HCT116 (cell line): ENCODE results near the gene MAN2B2. TPM values are rescaled to one million over a fixed set of nuclear protein-coding genes. Genes with fewer than 3 reads are reported as not detected.

Experiments used
- ATAC-seq: fragments of 200-7000 bp; cut with Tn5 transposase; 2 replicates; pipeline ENCODE4 v1.9.1; 2020; ENCODE audit warnings: mild to moderate bottlenecking, moderate library complexity
- BruUV-seq: library from RNA; stranded (reverse); fragments of 400-500 nt; replicated peaks from 2 replicates; lab custom pipeline; 2021; lab: Mats Ljungman, UMichigan
- CTCF ChIA-PET: fragments of 300-600 bp; sonication (Branson Sonifier 250); formaldehyde crosslinking; loops from one replicate; lab custom pipeline; 2021; ENCODE audit warnings: antibody characterized with exemption; lab: Charles Lee
- POLR2A ChIA-PET: fragments of 300-600, 350-600 bp; sonication (Branson Sonifier 250); formaldehyde crosslinking; loops from one replicate; lab custom pipeline; 2021; ENCODE audit warnings: antibody characterized with exemption; lab: Charles Lee
- RAD21 ChIA-PET, 2 experiments: fragments of 300-600 bp; sonication (Branson Sonifier 250); formaldehyde crosslinking; loops; one replicate each; lab custom pipeline; 2023; ENCODE audit warnings: low total read pairs in 2 of 2; ENCODE audit not compliant: uncharacterized antibody in 2 of 2, unreplicated experiment in 2 of 2, low non-redundant PET in 1 of 2; lab: Charles Lee
- DNase-seq: peaks from one replicate; pipeline ENCODE4 v3.0.0-alpha.2; 2010; ENCODE audit warnings: low read depth, low spot score
- H2AFZ ChIP-seq: fragments of 200-600 bp; shearing (Covaris generic), sonication (generic); 2 replicates; pipeline ENCODE4 v1.6.1; 2017; ENCODE audit warnings: low read depth, mixed run types, mixed read lengths, antibody characterized with exemption, low read length; ENCODE audit not compliant: poor library complexity, severe bottlenecking
- H3K27ac ChIP-seq: 2 replicates; pipeline ENCODE4 v1.5.1; 2012; ENCODE audit warnings: low read depth, low read length
- H3K27me3 ChIP-seq: fragments of 200-600 bp; sonication (generic); 2 replicates; pipeline ENCODE4 v1.6.1; 2016; ENCODE audit warnings: mixed run types, low read length, mixed read lengths; ENCODE audit not compliant: insufficient read depth
- H3K36me3 ChIP-seq, 2 experiments: fragments of 200-500 bp in 1 of 2; fragments of 200-600 bp in 1 of 2; sonication (Bioruptor generic) in 1 of 2; sonication (generic) in 1 of 2; 2 replicates each; pipeline versions ENCODE4 v1.5.1 to v1.6.1; 2014 to 2016; ENCODE audit warnings: low read length in 2 of 2, inconsistent platforms in 1 of 2, mixed read lengths in 1 of 2, mixed run types in 1 of 2; ENCODE audit not compliant: insufficient read depth in 2 of 2, control insufficient read depth in 1 of 2
- H3K4me1 ChIP-seq, 2 experiments: fragments of 200-600 bp in 1 of 2; sonication (generic) in 1 of 2; 2 replicates each; pipeline versions ENCODE4 v1.5.1 to v1.6.1; 2012 to 2017; ENCODE audit warnings: low read length in 2 of 2, inconsistent platforms in 1 of 2, mild to moderate bottlenecking in 1 of 2, mixed read lengths in 1 of 2, mixed run types in 1 of 2, moderate library complexity in 1 of 2; ENCODE audit not compliant: insufficient read depth in 2 of 2, control insufficient read depth in 1 of 2
- H3K4me2 ChIP-seq: fragments of 200-600 bp; sonication (generic); 2 replicates; pipeline ENCODE4 v1.6.1; 2017; ENCODE audit warnings: mixed run types, low read length, mixed read lengths
- H3K4me3 ChIP-seq, 2 experiments: fragments of 200-600 bp in 1 of 2; sonication (generic) in 1 of 2; replicated peaks in 1 of 2; 2 replicates each; pipeline ENCODE4 v1.5.1; 2011 to 2016; ENCODE audit warnings: low read length in 2 of 2, control low read depth in 1 of 2, low read depth in 1 of 2, mild to moderate bottlenecking in 1 of 2, mixed read lengths in 1 of 2, mixed run types in 1 of 2
- H3K79me2 ChIP-seq: fragments of 200-600 bp; sonication (generic); 2 replicates; pipeline ENCODE4 v1.6.1; 2017; ENCODE audit warnings: mild to moderate bottlenecking, mixed run types, low read length, moderate library complexity, mixed read lengths; ENCODE audit not compliant: insufficient read depth
- H3K9ac ChIP-seq: fragments of 200-600 bp; sonication (generic); 2 replicates; pipeline ENCODE4 v1.6.1; 2016; ENCODE audit warnings: low read length, mixed read lengths
- H3K9me2 ChIP-seq: fragments of 200-600 bp; sonication (generic), shearing (Covaris generic); 2 replicates; pipeline ENCODE4 v1.6.1; 2017; ENCODE audit warnings: mixed run types, mild to moderate bottlenecking, moderate library complexity; ENCODE audit not compliant: insufficient read depth
- H3K9me3 ChIP-seq, 2 experiments: fragments of 200-500 bp in 1 of 2; fragments of 200-600 bp in 1 of 2; sonication (Bioruptor generic) in 1 of 2; sonication (generic) in 1 of 2; 2 replicates each; pipeline ENCODE4 v1.6.1; 2014 to 2017; ENCODE audit warnings: low read length in 2 of 2, mixed read lengths in 2 of 2, inconsistent platforms in 1 of 2, low read depth in 1 of 2, mild to moderate bottlenecking in 1 of 2, mixed run types in 1 of 2, moderate library complexity in 1 of 2; ENCODE audit not compliant: control insufficient read depth in 1 of 2, insufficient read depth in 1 of 2
- H4K20me1 ChIP-seq: fragments of 200-600 bp; sonication (generic), shearing (Covaris generic); 2 replicates; pipeline ENCODE4 v1.6.1; 2017; ENCODE audit warnings: mixed run types, mild to moderate bottlenecking, moderate library complexity; ENCODE audit not compliant: insufficient read depth
- CEBPB ChIP-seq: IDR thresholded peaks from 2 replicates; pipeline ENCODE4 v1.6.1; 2012; ENCODE audit warnings: low read depth
- EGR1 ChIP-seq: IDR thresholded peaks from 2 replicates; pipeline ENCODE4 v1.6.1; 2012; ENCODE audit warnings: low read depth
- EZH2 ChIP-seq: fragments of 200-600 bp; sonication (generic); IDR thresholded peaks from 2 replicates; pipeline ENCODE4 v1.6.1; 2017; ENCODE audit warnings: antibody characterized with exemption, mixed run types
- EZH2phosphoT487 ChIP-seq: fragments of 200-600 bp; IDR thresholded peaks from 2 replicates; pipeline ENCODE4 v1.6.1; 2018; ENCODE audit warnings: antibody characterized with exemption, borderline replicate concordance
- POLR2AphosphoS5 ChIP-seq: IDR thresholded peaks from 2 replicates; pipeline ENCODE4 v1.6.1; 2011; ENCODE audit warnings: mild to moderate bottlenecking, low read depth, low read length, moderate library complexity
- RAD21 ChIP-seq: IDR thresholded peaks from 2 replicates; pipeline ENCODE4 v1.6.1; 2012; ENCODE audit warnings: low read depth, mild to moderate bottlenecking
- YY1 ChIP-seq: IDR thresholded peaks from 2 replicates; pipeline ENCODE4 v1.6.1; 2011; ENCODE audit warnings: low read length, low read depth, moderate library complexity, mild to moderate bottlenecking; ENCODE audit not compliant: insufficient replicate concordance; ENCODE audit errors: extremely low read depth
- intact Hi-C: fragments of 100-400 bp; cut with micrococcal nuclease; formaldehyde crosslinking; loops from 2 replicates; pipeline ENCODE4 v1.10.0; 2022
- total RNA-seq: library from RNA; stranded (reverse); gene quantifications from one replicate; pipeline ENCODE4 v1.2.1, GENCODE V29; 2021; ENCODE audit not compliant: unreplicated experiment
- TF ChIP-seq, protein P1 (sequence below): IDR thresholded peaks from 2 replicates; pipeline ENCODE4 v1.6.1; 2011; ENCODE audit warnings: mild to moderate bottlenecking, low read length, moderate library complexity; ENCODE audit not compliant: insufficient replicate concordance; ENCODE audit errors: extremely low read depth

MAN2B2 gene
- total RNA-seq, 1 experiment from 2014 or later, result 18.0 TPM

DNA sequence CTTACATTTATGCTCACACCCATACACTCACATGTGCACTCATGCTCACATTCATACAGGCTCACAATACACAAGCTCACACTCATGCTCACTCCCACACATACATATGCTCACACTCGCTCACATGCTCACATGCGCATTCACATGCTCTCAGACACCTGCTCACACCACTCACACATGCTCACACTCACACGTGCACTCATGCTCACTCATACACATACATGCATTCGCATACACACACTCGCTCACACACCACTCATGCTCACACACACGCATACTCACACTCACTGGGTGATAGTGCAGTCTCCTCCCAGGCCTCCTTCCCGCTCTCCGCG is 90.3 kb downstream of the MAN2B2 start:
- H3K27ac ChIP-seq, result no peak overlapping the region
- no peak overlapping the region for H3K4me2 ChIP-seq
- ATAC-seq, result no peak
- no peaks in the 10 kb centered on the region for H4K20me1 ChIP-seq
- H2AFZ ChIP-seq, result no peak overlapping the region
- no peaks in the 10 kb centered on the region for H3K9me3 ChIP-seq
- no peaks in the 10 kb centered on the region for H3K36me3 ChIP-seq
- CTCF ChIA-PET, result no interaction called here
- intact Hi-C loops, result no loop called here
- TF ChIP-seq, protein P1, sequence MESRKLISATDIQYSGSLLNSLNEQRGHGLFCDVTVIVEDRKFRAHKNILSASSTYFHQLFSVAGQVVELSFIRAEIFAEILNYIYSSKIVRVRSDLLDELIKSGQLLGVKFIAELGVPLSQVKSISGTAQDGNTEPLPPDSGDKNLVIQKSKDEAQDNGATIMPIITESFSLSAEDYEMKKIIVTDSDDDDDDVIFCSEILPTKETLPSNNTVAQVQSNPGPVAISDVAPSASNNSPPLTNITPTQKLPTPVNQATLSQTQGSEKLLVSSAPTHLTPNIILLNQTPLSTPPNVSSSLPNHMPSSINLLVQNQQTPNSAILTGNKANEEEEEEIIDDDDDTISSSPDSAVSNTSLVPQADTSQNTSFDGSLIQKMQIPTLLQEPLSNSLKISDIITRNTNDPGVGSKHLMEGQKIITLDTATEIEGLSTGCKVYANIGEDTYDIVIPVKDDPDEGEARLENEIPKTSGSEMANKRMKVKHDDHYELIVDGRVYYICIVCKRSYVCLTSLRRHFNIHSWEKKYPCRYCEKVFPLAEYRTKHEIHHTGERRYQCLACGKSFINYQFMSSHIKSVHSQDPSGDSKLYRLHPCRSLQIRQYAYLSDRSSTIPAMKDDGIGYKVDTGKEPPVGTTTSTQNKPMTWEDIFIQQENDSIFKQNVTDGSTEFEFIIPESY, result no peak
- no peak for TF ChIP-seq EZH2phosphoT487
- no peak for TF ChIP-seq YY1
- H3K79me2 ChIP-seq, result no peaks in the 10 kb centered on the region
- RAD21 ChIA-PET, result no interaction called here
- H3K27me3 ChIP-seq, result no peaks in the 10 kb centered on the region
- no TSS peak for BruUV-seq
- POLR2A ChIA-PET, result no interaction called here
- H3K9ac ChIP-seq, result no peak overlapping the region
- DNase-seq, result no peak
- H3K4me1 ChIP-seq, result peaks cover 0 to 11% of the 10 kb centered on the region in 2 experiments; a peak in 3 of 4 replicates
- H3K9me2 ChIP-seq, result no peaks in the 10 kb centered on the region
- no peak overlapping the region for H3K4me3 ChIP-seq

DNA sequence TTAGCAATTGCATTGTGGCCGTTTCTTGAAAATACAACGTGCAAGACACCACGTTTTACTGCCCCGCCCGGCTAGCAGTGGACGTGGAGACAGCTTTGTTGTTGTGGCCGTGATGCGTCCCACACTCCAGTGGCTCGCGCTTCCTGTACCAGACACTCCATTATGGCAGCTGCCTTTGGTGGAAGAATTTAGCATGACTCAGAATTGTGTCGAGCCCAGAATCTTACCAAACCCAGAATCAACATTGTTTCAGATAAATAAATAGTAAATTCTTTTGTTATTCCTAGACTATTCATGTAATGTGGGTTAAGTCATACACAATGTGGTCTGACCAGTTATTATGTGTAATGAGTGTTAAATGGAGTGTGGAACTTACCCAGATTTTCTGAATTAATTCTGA is 93.4 kb downstream of the MAN2B2 start:
- no peak overlapping the region for H3K27ac ChIP-seq

More for the DNA sequence above, 93.4 kb downstream of the MAN2B2 start:
- H3K27me3 ChIP-seq, result no peaks in the 10 kb centered on the region
- BruUV-seq, result no TSS peak
- intact Hi-C loops, result no loop called here
- no peak overlapping the region for H3K4me2 ChIP-seq
- CTCF ChIA-PET, result no interaction called here
- no peak for DNase-seq
- ATAC-seq, result no peak
- RAD21 ChIA-PET, result no interaction called here
- H2AFZ ChIP-seq, result no peak overlapping the region
- no peak overlapping the region for H3K4me3 ChIP-seq
- no peaks in the 10 kb centered on the region for H3K9me2 ChIP-seq
- POLR2A ChIA-PET, result no interaction called here
- peaks cover 0 to 7% of the 10 kb centered on the region in 2 experiments; a peak in 1 of 4 replicates for H3K4me1 ChIP-seq
- TF ChIP-seq CEBPB, result no peak
- TF ChIP-seq EZH2phosphoT487, result no peak
- TF ChIP-seq POLR2AphosphoS5, result no peak
- no peak for TF ChIP-seq RAD21
- no peak for TF ChIP-seq EZH2
- TF ChIP-seq EGR1, result no peak
- TF ChIP-seq, all 23 proteins: peak for 0
- H3K9ac ChIP-seq, result no peak overlapping the region
- H3K9me3 ChIP-seq, result no peaks in the 10 kb centered on the region
- no peaks in the 10 kb centered on the region for H3K36me3 ChIP-seq
- H3K79me2 ChIP-seq, result no peaks in the 10 kb centered on the region
- H4K20me1 ChIP-seq, result no peaks in the 10 kb centered on the region
